H54 (cell line): Measurements from ENCODE around the gene GHITM.
"Not testable (repeated sequence)": the region's sequence is repeated elsewhere in the genome, so short reads cannot be mapped to it uniquely, and the experiment has no call there.

Experiments
- DNase-seq: peaks from one replicate; pipeline ENCODE4 v3.0.0; 2011; ENCODE audit warnings: low spot score, mixed read lengths; ENCODE audit not compliant: insufficient read length
- FAIRE-seq: peaks from 3 replicates; lab custom pipeline; 2011; peaks lifted over from hg19 to GRCh38; lab: Jason Lieb, UNC
- POLR2A ChIP-seq: IDR thresholded peaks from 2 replicates; pipeline ENCODE4 v1.6.1; 2011; ENCODE audit warnings: low read depth, mild to moderate bottlenecking, low read length

The GHITM gene, protein sequence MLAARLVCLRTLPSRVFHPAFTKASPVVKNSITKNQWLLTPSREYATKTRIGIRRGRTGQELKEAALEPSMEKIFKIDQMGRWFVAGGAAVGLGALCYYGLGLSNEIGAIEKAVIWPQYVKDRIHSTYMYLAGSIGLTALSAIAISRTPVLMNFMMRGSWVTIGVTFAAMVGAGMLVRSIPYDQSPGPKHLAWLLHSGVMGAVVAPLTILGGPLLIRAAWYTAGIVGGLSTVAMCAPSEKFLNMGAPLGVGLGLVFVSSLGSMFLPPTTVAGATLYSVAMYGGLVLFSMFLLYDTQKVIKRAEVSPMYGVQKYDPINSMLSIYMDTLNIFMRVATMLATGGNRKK

GRCh38 chr10:84139126-84140035 lies at the start of gene GHITM:
Gene GHITM (plus strand): TSS chr10:84139509. CDS start chr10:84141501, 1,992 bp downstream.
- FAIRE-seq (peak; percentile 100), DNase-seq (peak; percentile 85)
- peak; percentile 59 for TF ChIP-seq POLR2A

DNA sequence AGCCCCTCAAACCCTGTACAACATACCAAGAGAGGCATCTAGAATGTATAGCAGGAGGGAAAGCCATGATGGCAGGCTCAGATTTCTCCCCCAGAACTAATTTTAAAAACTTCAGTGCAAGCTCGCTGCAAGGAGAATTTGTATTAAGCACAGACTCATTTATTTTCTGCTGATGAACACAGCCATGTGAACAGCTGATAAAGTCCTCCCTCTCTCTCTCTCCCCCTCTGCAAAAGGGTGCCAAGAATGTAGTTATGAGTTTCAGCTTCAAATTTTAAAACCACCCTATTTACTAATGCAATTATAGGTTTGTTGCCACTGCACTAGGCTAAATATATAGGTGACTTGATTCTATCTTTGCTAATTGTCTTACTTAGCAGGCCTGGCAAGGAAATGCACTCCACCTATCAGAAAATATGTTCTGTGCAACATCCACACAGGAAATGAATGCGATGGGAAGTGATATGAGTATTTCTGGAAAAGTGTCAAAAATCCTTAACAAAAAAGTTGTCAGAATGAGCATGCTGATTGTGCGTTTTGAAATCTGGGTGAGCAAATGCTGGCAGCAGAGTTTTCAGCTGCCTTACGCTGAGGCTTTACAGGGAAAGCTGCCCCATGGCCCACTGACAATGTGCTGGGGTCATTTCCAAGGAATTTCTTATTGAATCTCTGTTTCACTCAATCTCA lies 43.4 kb upstream of the GHITM start:
- no peak for TF ChIP-seq POLR2A
- no peak for DNase-seq
- FAIRE-seq, result no peak

- TF ChIP-seq POLR2A, result no peak
- peak; percentile 57 for FAIRE-seq
- DNase-seq, result no peak
These were observed 41.4 kb upstream of the GHITM start for GRCh38 chr10:84097787-84098353.

DNA sequence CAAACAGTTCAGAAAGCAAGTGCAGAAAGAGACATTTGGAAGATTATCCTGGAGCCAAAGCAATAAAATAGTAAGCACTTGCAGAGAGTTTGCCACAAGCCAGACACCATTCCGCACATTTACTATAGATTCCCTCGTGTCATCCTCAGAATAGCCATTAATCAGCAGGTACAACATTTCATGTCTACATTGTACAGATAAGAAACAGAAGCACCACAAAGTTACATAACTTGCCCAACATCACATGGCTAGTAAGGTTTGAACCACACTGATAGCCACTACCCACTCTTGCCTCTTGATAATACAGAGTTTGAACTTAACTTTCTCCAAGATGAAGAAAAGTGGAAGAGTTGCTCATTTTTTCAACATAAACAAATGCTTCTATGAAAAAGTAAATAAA lies 40.6 kb upstream of the GHITM start:
- TF ChIP-seq POLR2A, result no peak
- no peak for DNase-seq
- FAIRE-seq, result no peak

GRCh38 chr10:84101042-84101441 lies 38.3 kb upstream of the GHITM start:
- no peak for FAIRE-seq
- no peak for DNase-seq
- TF ChIP-seq POLR2A, result no peak

- DNase-seq (no peak), FAIRE-seq (no peak)
- TF ChIP-seq POLR2A, result no peak
These were observed 30.5 kb upstream of the GHITM start for GRCh38 chr10:84108797-84109196.

DNA sequence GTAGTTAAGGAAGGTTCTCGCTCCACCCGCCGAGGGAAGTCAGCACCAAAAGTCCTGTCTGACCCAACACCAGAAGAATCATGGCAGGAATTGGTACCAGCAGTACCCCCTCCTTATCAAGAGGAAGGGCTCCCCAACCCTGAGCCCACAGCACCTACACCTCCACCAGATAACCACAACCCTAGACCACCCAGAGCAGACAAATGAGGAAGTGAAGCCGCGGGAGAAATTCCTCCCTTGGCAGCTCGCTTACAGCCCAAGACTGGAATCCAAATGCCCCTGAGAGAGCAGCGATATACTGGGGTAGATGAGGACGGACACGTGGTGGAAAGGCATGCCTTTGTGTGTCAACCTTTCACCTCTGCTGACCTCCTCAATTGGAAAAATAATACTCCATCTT lies 29.5 kb upstream of the GHITM start:
- not testable (repeated sequence) for DNase-seq, FAIRE-seq

- FAIRE-seq, DNase-seq: not testable (repeated sequence)
These were observed 25.8 kb upstream of the GHITM start for GRCh38 chr10:84113468-84113867.

GRCh38 chr10:84114088-84114667 lies 25.1 kb upstream of the GHITM start:
- FAIRE-seq, result no peak
- no peak for DNase-seq
- no peak for TF ChIP-seq POLR2A

GRCh38 chr10:84117204-84117603 lies 22.1 kb upstream of the GHITM start:
- FAIRE-seq, DNase-seq: not testable (repeated sequence)

DNA sequence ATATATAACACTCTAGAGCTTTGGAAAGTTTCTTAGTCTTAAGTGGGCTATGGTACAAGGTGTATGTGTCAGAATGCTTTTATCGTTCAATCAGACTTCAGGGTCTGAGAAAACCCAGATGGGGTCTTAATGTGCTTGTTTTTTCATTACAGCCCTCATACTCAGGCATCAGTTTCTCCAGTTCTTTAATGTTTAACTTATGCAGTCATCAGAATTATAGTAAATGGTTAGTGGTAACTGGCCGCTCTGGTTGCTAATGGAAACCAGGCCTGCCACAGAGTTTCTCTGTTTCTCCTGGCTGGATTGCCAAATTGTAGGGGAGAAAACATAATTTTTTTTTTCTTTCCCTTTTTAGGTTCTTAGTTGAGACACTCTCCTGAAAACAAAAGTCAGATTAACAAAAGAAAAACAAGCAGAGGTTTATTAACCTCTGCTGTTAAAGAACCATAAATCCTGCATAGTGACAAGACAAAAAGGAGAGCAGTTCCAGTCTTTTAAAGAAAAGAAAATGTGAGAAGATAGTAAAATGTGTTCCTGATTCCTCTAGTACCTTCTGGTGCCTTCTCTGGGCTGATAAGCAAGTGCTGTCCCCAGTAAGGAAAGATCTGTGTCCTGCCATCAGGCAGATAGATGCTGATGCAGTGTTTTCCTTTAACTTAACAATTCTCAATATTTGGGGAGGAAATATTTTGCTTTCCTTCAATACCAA lies 21.5 kb upstream of the GHITM start:
- TF ChIP-seq POLR2A, result no peak
- DNase-seq, result no peak
- no peak for FAIRE-seq

DNA sequence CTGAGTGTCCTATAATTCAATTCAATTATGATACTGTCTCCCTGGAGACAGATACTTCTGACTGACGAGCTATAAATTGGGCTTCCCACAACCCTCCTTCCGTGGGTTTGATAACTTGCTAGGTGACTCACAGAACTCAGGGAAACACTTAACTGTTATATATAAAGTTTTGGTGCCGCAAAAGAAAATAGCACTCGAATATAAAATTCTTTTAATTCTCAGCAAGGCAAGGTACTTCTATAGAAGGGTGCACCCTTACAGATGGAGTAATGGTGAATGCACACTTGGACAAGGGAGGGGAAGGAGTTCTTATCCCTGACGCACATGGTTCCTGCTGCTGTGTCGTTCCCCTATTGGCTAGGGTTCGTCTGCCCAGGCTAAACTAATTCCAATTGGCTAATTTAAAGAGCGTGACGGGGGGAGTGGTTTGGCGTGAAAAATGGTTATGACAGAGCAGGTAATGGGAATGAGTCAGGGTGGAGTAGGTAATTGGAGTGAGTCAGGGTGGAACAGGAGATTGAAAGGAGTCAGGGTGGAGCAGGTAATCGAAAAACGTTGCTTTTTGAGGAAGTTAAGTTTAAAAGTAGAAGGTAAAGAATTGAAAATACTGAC lies 20.8 kb upstream of the GHITM start:
- DNase-seq (no peak), FAIRE-seq (peak; percentile 45)
- TF ChIP-seq POLR2A, result no peak

- no peak for TF ChIP-seq POLR2A
These were observed 15.9 kb upstream of the GHITM start for GRCh38 chr10:84123362-84123761.

DNA sequence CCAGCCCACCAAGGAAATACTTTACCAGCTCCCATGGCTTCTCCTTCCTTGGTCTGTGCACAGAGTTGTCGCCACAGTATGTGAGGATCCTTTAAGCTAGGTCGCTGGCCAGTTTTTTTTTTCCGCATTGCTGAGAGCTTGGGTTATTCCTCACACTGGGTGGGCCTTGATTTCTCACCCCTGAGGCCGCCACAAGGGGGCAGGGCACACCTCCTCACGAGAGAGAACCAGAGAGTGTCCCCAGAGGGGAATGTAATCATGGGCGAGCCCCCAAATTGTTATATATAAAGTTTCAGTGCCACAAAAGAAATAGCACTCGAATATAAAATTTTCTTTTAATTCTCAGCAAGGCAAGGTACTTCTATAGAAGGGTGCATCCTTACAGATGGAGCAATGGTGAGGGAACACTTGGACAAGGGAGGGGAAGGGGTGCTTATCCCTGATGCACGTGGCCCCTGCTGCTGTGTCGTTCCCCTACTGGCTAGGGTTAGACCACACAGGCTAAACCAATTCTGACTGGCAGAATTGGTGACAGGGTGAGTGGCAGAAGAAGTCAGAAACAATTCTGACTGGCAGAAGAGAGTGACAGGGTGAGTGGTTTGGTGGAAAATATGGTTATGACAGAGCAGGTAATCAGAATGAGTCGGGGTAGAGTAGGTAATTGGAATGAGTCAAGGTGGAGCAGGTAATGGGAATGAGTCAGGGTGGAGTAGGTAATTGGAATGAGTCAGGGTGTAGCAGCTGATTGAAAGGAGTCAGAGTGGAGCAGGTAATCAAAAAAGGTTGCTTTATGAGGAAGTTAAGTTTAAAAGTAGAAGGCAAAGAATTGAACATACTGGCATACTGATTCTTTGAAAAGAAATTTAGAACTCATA lies 13.2 kb upstream of the GHITM start:
- DNase-seq, FAIRE-seq: not testable (repeated sequence)

More at GRCh38 chr10:84123362-84123761, 15.9 kb upstream of the GHITM start:
- no peak for FAIRE-seq
- DNase-seq, result no peak
